Gastrocnemius medialis (tissue), 4 donors: Measurements from ENCODE around the gene FGF23. TPM values are rescaled to one million over a fixed set of nuclear protein-coding genes. Genes with fewer than 3 reads are reported as not detected.
A peak's percentile ranks its signal among the peaks of the same experiment; 100 is the strongest.

Experiments
- ATAC-seq, 2 donors: fragments of 150-250 bp; one replicate each; pipeline ENCODE4 v1.9.1; 2016
- DNase-seq, 2 donors: peaks; one replicate each; pipeline ENCODE4 v3.0.0-alpha.2; 2019
- H3K27ac ChIP-seq, 4 donors: fragments of 200-600 bp; sonication (generic); 1 replicate in 1 of 4; 2 replicates in 3 of 4; pipeline ENCODE4 v1.5.1; 2016 to 2018; ENCODE audit warnings: mild to moderate bottlenecking in 2 of 4, moderate library complexity in 1 of 4
- H3K27me3 ChIP-seq, 3 donors: fragments of 200-600 bp; sonication (generic) in 2 of 3; 1 replicate in 1 of 3; 2 replicates in 2 of 3; pipeline versions ENCODE4 v1.5.1 to v1.6.0; 2016 to 2019; ENCODE audit warnings: mild to moderate bottlenecking in 1 of 3, moderate library complexity in 1 of 3
- H3K36me3 ChIP-seq, 2 donors: fragments of 200-600 bp; sonication (generic) in 1 of 2; one replicate each; pipeline ENCODE4 v1.5.1; 2017 to 2018
- H3K4me1 ChIP-seq, 2 donors: fragments of 200-600 bp; sonication (generic) in 1 of 2; one replicate each; pipeline ENCODE4 v1.5.1; 2016 to 2017; ENCODE audit warnings: mild to moderate bottlenecking in 2 of 2
- H3K4me3 ChIP-seq, 4 donors: fragments of 200-600 bp; sonication (generic) in 3 of 4; 1 replicate in 1 of 4; 2 replicates in 3 of 4; pipeline ENCODE4 v1.5.1; 2016 to 2019; ENCODE audit warnings: mild to moderate bottlenecking in 2 of 4
- H3K9me3 ChIP-seq, 3 donors: fragments of 200-600 bp; sonication (generic) in 2 of 3; 1 replicate in 1 of 3; 2 replicates in 2 of 3; pipeline ENCODE4 v1.5.1; 2016 to 2019
- CTCF ChIP-seq, 5 experiments: fragments of 450-650 bp in 3 of 5; fragments of 200-600 bp in 2 of 5; sonication (generic) in 2 of 5; IDR thresholded peaks in 4 of 5; conservative IDR thresholded peaks in 1 of 5; 1 replicate in 4 of 5; 2 replicates in 1 of 5; pipeline ENCODE4 v1.5.1; 2016 to 2019; ENCODE audit warnings: antibody characterized with exemption in 5 of 5, mild to moderate bottlenecking in 3 of 5, moderate library complexity in 3 of 5
- POLR2A ChIP-seq, 2 donors: fragments of 450-650 bp; IDR thresholded peaks; one replicate each; pipeline ENCODE4 v1.6.1; 2017; ENCODE audit warnings: antibody characterized with exemption in 2 of 2, mild to moderate bottlenecking in 2 of 2, moderate library complexity in 2 of 2
- in situ Hi-C, 4 donors: fragments of 200-750 bp; cut with MboI; loops; one replicate each; pipeline versions ENCODE4 v1.15.0 to v1.8.0; 2017; ENCODE audit warnings: low sequenced_read_pairs in 4 of 4
- intact Hi-C: fragments of 100-400 bp; cut with DNase I; formaldehyde crosslinking; loops from one replicate; pipeline ENCODE4 v1.15.1; 2023; ENCODE audit warnings: low total_unique reads
- total RNA-seq, 4 donors: library from RNA; depleted of rRNA; stranded (reverse); fragments of >200 nt; gene quantifications; one replicate each; pipeline versions ENCODE4 v1.1.0 to v1.2.3, GENCODE V29; 2016

The FGF23 gene
- total RNA-seq, 4 donors from 2014 or later = not detected

DNA sequence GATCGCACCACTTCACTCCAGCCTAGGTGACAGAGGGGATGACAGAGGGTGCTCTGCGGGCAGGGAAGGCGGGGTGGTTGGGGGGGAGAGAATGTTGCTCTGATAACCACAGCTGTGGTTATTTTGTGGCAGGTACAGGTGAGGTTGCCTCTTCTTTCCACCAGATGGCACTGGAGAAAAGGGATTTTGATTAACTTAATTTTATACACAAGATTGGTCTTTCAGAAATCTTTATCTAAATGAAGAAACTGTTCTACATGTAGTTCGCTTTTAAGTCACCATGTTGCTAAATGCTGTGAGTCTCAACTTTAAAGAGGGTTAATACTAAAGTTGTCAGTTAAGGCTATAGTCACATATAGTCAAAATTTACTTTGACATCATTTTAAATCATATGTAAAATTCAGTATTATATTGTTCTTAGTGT, 25.7 kb downstream of the FGF23 start:
- Histone ChIP-seq H3K27ac (no peak overlapping the region), H3K4me1 (no peaks in the 10 kb centered on the region), H3K9me3 (no peaks in the 10 kb centered on the region), H3K4me3 (no peak overlapping the region), H3K27me3 (no peaks in the 10 kb centered on the region), H3K36me3 (peaks cover 0 to 6% of the 10 kb centered on the region in 2 donors)
- no peak for DNase-seq
- intact Hi-C loops (loop anchor here (5.0 kb wide), 1 partner anchor 174 kb away; no protein-coding TSS in a partner anchor), in situ Hi-C loops (no loop called here)
- ATAC-seq = no peak
- no peak for TF ChIP-seq POLR2A (IDR thresholded peaks at IDR 0.05)
- peak in 4 of 5 experiments; percentile 25 to 51 (median 26) for TF ChIP-seq CTCF (IDR thresholded peaks at IDR 0.05 in 4 of 5, conservative IDR thresholded peaks at IDR 0.05 in 1 of 5)

- Histone ChIP-seq H3K27me3 (no peaks in the 10 kb centered on the region), H3K27ac (no peak overlapping the region), H3K9me3 (no peaks in the 10 kb centered on the region), H3K4me1 (no peaks in the 10 kb centered on the region), H3K36me3 (peaks cover 0 to 14% of the 10 kb centered on the region in 2 donors), H3K4me3 (no peak overlapping the region)
- in situ Hi-C loops = no loop called here
- intact Hi-C loops = no loop called here
- DNase-seq (no peak), ATAC-seq (no peak)
- TF ChIP-seq POLR2A (IDR thresholded peaks at IDR 0.05) = no peak
- no peak for TF ChIP-seq CTCF (IDR thresholded peaks at IDR 0.05 in 4 of 5, conservative IDR thresholded peaks at IDR 0.05 in 1 of 5)
Observed at GRCh38 chr12:4346931-4347330, 32.6 kb downstream of the FGF23 start.

DNA sequence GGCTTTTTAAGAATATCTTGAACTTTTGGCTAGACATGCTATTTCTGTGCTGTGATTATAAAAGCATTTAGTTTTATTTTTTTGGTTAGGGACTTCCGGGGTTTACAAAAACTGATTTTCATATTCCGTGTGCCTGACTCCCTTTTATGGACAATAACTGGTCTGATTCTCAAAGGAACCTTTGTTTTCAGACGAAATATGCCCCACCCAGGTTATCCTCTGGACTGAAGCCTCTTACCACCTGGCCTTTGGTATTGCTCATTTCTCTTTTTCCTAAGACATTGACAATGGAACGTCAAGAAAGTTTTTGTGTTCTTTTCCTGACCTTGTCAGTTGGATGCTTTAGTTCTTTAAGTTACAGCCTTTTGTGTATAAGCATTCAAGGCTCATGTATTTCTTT, 47.7 kb downstream of the FGF23 start:
- intact Hi-C loops (no loop called here), in situ Hi-C loops (no loop called here)
- no peak for ATAC-seq
- Histone ChIP-seq H3K9me3 (no peaks in the 10 kb centered on the region), H3K27ac (no peak overlapping the region), H3K4me1 (peaks cover 0 to 7% of the 10 kb centered on the region in 2 donors), H3K36me3 (peaks cover 0 to 11% of the 10 kb centered on the region in 2 donors), H3K4me3 (no peak overlapping the region), H3K27me3 (no peaks in the 10 kb centered on the region)
- no peak for TF ChIP-seq POLR2A (IDR thresholded peaks at IDR 0.05)
- DNase-seq = no peak

GRCh38 chr12:4331221-4331620, 48.3 kb downstream of the FGF23 start:
- peaks cover 0 to 7% of the 10 kb centered on the region in 2 donors for H3K36me3 ChIP-seq
- H3K9me3 ChIP-seq = no peaks in the 10 kb centered on the region
- DNase-seq (no peak), ATAC-seq (no peak)
- H3K27me3 ChIP-seq = no peaks in the 10 kb centered on the region
- peaks cover 5 to 8% of the 10 kb centered on the region in 2 donors for H3K4me1 ChIP-seq
- in situ Hi-C loops = no loop called here
- TF ChIP-seq CTCF (IDR thresholded peaks at IDR 0.05 in 4 of 5, conservative IDR thresholded peaks at IDR 0.05 in 1 of 5) (no peak), POLR2A (IDR thresholded peaks at IDR 0.05) (no peak)
- H3K4me3 ChIP-seq = no peak overlapping the region
- no peak overlapping the region for H3K27ac ChIP-seq
- intact Hi-C loops = no loop called here

GRCh38 chr12:4330203-4330602, 49.3 kb downstream of the FGF23 start:
- H3K27ac ChIP-seq = no peak overlapping the region
- no peak overlapping the region for H3K4me3 ChIP-seq
- H3K27me3 ChIP-seq = no peaks in the 10 kb centered on the region
- H3K4me1 ChIP-seq = peaks cover 6 to 13% of the 10 kb centered on the region in 2 donors
- H3K9me3 ChIP-seq = no peaks in the 10 kb centered on the region
- H3K36me3 ChIP-seq = peaks cover 0 to 7% of the 10 kb centered on the region in 2 donors
- ATAC-seq (no peak), DNase-seq (no peak)
- TF ChIP-seq CTCF (IDR thresholded peaks at IDR 0.05 in 4 of 5, conservative IDR thresholded peaks at IDR 0.05 in 1 of 5) (no peak), POLR2A (IDR thresholded peaks at IDR 0.05) (no peak)
- in situ Hi-C loops (no loop called here), intact Hi-C loops (no loop called here)
